ENCODE measurements around the gene YPEL1. TPM values are rescaled to one million over a fixed set of nuclear protein-coding genes. Genes with fewer than 3 reads are reported as not detected.

The YPEL1 gene
- total RNA-seq, 2 experiments from 2014 or later = 7.2 to 21.6 TPM

DNA sequence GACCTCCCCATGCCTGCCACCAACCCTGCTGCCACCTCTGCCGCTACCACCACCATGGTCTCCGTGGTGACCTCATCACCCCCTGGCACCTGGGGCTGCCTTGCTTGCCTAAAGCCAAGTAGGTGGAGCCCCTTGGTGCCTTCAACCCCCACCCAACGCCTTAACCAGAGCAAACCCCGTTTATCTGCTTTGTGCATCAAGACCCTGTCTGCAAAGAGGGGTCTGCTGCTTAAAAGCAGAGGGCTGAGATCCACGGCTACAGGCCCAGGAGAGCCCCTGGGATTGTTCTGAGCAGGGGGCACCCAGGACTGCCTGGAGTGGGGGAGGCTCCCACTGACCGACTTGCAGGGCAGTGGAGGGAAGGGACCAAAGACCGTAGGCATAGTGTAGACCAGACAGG, 74.7 kb downstream of the YPEL1 start:
- Mint-ChIP-seq H3K9me3 (ENCODE audit: low read depth) (no peaks in the 10 kb centered on the region), H3K4me3 (no peak overlapping the region), H3K27ac (no peak overlapping the region)

DNA sequence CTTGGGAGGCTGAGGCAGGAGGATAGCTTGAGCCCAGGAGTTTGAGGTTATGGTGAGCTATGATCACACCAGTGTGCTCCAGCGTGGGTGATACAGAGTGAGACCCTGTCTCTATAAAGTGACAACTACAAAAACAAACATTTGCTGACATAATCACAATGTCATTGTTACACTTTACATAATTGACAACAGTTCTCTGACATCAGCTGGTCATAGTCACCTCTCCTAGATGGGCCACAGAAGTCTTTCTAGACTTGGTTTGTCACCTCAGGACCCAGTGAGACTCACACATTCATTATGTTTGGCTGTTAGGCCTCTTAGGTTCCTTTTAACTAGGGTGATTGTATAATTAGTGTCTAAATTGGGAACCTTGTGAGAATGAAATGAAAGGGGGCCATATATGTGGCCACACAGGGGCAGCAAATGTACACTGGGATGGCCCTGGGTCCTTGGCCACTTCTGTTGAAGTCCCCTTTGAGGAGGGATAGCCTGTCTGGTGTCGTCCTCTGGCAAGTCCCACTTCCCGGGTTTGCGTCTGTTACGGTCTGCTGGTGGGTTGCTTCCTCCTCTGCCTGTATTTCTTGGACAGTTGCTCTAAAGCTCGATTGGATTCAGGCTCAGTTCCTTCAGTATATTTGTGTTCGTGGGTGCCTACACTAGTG, 75.6 kb downstream of the YPEL1 start:
- DNase-seq (no peak), ATAC-seq (no peak)
- Mint-ChIP-seq H3K4me3 (no peak overlapping the region), H3K27me3 (no peaks in the 10 kb centered on the region), H3K36me3 (peaks cover 3% of the 10 kb centered on the region), H3K27ac (no peak overlapping the region), H3K4me1 (peaks cover 23% of the 10 kb centered on the region), H3K9me3 (ENCODE audit: low read depth) (no peaks in the 10 kb centered on the region)
- CTCF ChIA-PET = interaction anchor here (0.8 to 3.4 kb wide), 3 partner anchors 8 to 18 kb away, joined by 3 to 17 read pairs (median 11); partner anchors contain the start of gene SDF2L1

More for the DNA sequence above, 74.7 kb downstream of the YPEL1 start:
- Mint-ChIP-seq H3K27me3 (no peaks in the 10 kb centered on the region), H3K36me3 (peaks cover 3% of the 10 kb centered on the region), H3K4me1 (peaks cover 29% of the 10 kb centered on the region)
- DNase-seq = no peak
- CTCF ChIA-PET = interaction anchor here (3.2 to 3.4 kb wide), 2 partner anchors 15 to 19 kb away, joined by 11 to 17 read pairs; partner anchors contain the start of gene SDF2L1
- ATAC-seq = no peak

DNA sequence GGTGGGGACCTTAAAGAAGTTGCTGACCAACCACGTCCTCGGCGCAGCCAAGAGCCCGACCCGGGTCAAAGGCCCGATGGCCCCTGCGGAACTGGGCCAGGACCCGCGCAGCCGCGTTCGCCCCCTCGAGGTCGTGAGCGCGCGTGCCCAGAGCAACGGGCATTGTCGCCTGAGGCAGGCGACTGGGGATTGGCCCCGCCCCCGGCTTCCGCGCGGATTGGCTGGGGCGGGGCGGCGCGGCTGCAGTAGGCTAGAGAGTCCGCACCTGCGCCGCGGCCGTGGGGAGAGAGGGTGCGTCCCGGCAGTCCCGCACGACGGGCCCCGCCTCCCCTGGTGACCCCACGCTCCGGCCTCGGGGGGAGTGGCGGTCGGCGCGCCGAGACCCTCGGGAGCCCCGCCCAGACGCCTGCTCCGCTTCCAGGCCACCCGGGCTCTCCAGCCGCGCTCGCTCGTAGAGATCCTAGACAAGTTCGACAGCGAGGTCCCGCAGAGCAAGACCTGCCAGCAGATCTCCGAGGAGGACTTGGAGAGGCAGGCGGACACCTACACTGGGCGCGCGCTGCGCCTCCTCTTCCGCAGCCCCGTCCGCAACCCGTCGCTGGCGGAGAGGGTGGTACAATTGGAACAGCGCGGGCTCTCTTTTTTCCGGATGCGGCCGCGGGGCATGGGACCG, 78.1 kb downstream of the YPEL1 start:
- H3K9me3 Mint-ChIP-seq (ENCODE audit: low read depth) = no peaks in the 10 kb centered on the region
- H3K4me1 Mint-ChIP-seq = peaks cover 25% of the 10 kb centered on the region
- DNase-seq (peak; percentile 85), ATAC-seq (peak; percentile 96)
- peaks cover 5% of the 10 kb centered on the region for H3K36me3 Mint-ChIP-seq
- CTCF ChIA-PET = interaction anchor here (0.9 to 3.4 kb wide), 11 partner anchors 9 to 295 kb away, joined by 3 to 17 read pairs (median 6); partner anchors contain the start of genes PPM1F, SDF2L1 and YDJC
- peak overlapping the region; percentile 82 for H3K27ac Mint-ChIP-seq
- no peaks in the 10 kb centered on the region for H3K27me3 Mint-ChIP-seq
- peak overlapping the region; percentile 80 for H3K4me3 Mint-ChIP-seq

DNA sequence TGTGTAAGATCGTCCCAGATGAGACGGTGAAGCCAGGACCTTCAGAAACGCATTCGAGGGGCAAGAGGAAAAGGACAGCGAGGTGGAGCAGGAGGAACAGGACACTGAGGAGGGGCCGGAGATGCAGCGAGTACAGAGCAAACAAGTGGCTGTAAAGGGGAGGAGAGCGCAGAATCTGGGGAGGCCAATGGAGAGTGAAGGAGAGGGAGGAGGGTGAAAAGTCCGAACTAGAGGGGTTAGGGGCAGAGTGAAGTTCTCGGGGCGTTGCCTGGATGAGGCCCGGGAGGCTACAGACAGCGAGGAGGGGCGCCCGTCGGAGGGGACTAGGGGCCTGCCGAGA, 78.6 kb downstream of the YPEL1 start:
- DNase-seq (no peak), ATAC-seq (no peak)
- H3K27me3 Mint-ChIP-seq = no peaks in the 10 kb centered on the region
- H3K4me1 Mint-ChIP-seq = peaks cover 25% of the 10 kb centered on the region
- H3K9me3 Mint-ChIP-seq (ENCODE audit: low read depth) = no peaks in the 10 kb centered on the region
- peaks cover 5% of the 10 kb centered on the region for H3K36me3 Mint-ChIP-seq
- H3K27ac Mint-ChIP-seq = peak overlapping the region; percentile 82
- peak overlapping the region; percentile 59 for H3K4me3 Mint-ChIP-seq
- CTCF ChIA-PET = interaction anchor here (0.9 to 2.1 kb wide), 5 partner anchors 10 to 295 kb away, joined by 3 to 11 read pairs (median 6); partner anchors contain the start of genes PPM1F, SDF2L1 and YDJC

DNA sequence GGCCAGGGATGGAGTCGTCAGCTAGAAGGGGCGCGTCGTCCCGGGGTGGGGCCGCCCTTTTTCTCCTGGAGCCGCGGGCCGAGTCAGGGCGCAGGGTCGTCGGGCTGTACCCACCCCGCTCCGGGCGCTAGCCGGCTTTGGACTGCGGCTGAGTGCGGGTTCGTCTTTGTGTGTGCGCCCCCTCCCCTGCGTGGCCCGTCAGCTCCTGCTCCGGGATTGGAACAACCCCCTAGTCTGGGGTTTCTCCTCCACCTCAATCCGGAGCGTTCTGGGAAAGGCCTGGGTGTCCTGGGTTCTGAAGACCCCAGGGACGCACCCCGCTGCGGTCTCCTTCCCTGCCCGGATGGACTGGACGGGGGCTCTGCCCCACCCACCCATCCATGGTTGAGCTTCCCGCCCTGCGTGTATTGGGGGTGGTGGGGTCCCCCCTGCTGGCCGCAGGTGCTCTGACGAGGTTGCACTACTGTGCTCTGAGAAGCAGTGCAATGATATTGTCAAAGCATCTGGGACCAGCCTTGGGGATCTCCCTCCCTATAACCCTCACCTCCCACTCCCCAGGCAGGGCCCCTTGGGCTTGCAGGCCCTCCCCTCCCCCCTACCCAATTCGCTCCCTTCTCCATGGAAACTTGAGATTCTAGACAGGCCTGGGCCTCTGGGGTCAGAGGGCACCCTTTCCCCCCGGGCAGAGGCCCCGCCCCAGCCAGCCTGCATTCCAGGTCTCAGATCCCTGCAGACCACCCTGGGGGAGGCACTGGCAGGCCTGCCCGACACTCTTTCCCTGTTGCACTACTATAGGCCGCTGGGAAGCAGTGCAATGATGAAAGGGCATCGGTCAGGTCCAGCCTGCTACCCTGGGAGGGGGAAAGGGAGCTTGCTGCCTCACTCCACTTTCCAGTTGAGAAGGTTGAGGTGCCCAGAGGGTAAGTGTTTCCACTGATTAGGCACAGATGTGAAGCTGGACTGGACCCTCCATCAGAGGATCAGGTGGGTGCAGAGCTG, 82.7 kb downstream of the YPEL1 start:
- DNase-seq (no peak), ATAC-seq (no peak)
- peaks cover 11% of the 10 kb centered on the region for H3K36me3 Mint-ChIP-seq
- peaks cover 34% of the 10 kb centered on the region for H3K4me1 Mint-ChIP-seq
- no peaks in the 10 kb centered on the region for H3K9me3 Mint-ChIP-seq (ENCODE audit: low read depth)
- H3K4me3 Mint-ChIP-seq = peak overlapping the region; percentile 88
- CTCF ChIA-PET = interaction anchor here (0.9 to 3.2 kb wide), 5 partner anchors 11 to 23 kb away, joined by 4 to 44 read pairs (median 5); partner anchors contain the start of genes CCDC116, PPIL2, SDF2L1 and YDJC
- H3K27me3 Mint-ChIP-seq = no peaks in the 10 kb centered on the region
- peak overlapping the region; percentile 87 for H3K27ac Mint-ChIP-seq

DNA sequence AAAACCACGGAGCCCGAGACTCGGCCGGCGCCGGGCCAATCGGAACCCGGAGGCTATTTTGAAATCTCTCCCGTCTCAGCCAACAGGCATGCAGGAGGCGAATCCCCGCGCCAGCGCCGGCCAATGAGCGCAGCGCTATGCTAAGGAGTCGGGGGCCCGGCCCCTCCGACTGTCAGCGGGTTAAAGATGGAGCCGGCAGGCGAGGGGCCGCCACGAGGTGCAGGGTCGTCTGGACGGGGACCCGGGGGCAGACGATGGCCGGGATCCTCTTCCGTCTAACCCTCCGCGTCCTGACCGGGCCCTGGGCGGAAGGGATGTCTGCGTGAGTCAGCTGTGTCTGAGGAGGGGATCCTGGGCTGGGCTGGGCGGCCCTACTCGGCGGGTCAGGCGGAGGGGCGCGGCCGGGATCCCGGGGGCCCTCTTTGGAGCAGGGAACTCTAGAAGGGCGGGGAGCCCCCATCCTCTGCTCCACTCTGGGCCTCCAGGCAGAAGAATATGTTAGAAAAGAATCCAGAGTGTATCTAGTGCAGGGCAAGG, 83.5 kb downstream of the YPEL1 start:
- Mint-ChIP-seq H3K9me3 (ENCODE audit: low read depth) (no peaks in the 10 kb centered on the region), H3K27ac (peak overlapping the region; percentile 87), H3K4me1 (peaks cover 32% of the 10 kb centered on the region), H3K4me3 (peak overlapping the region; percentile 88), H3K36me3 (peaks cover 11% of the 10 kb centered on the region), H3K27me3 (no peaks in the 10 kb centered on the region)
- CTCF ChIA-PET = interaction anchor here (1.0 to 3.2 kb wide), 4 partner anchors 10 to 22 kb away, joined by 4 to 44 read pairs (median 16); partner anchors contain the start of genes CCDC116, SDF2L1 and YDJC
- DNase-seq (peak; percentile 94), ATAC-seq (peak; percentile 99)

DNA sequence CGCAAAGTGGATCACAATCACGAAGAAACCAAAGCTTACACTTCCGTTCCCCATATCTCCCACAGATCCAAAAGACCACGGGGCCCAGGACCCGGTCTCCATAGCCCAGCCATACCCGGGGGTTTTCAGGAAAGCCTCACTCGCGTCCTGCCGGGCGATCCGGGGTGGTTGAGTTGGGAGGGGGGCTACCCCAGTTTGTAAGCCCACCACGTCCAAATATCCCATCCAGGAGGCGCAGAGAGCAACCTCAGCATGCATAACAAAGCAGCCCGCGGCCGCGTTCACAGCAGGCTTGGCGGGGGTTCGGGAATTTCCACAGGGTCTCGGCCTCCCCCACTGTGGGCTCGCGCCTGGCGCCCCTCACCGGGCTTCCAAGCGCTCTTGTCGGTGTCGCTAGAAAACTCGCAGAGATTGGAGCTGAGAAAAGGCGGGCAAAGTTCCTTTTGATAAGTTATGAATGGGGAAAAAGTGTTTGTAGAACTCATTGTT, 84.0 kb downstream of the YPEL1 start:
- peak overlapping the region; percentile 88 for H3K4me3 Mint-ChIP-seq
- CTCF ChIA-PET = interaction anchor here (0.9 to 3.2 kb wide), 4 partner anchors 9 to 22 kb away, joined by 3 to 44 read pairs (median 16); partner anchors contain the start of genes CCDC116, SDF2L1 and YDJC
- DNase-seq (peak; percentile 52), ATAC-seq (peak; percentile 35)
- peaks cover 31% of the 10 kb centered on the region for H3K4me1 Mint-ChIP-seq
- no peaks in the 10 kb centered on the region for H3K27me3 Mint-ChIP-seq
- peaks cover 14% of the 10 kb centered on the region for H3K36me3 Mint-ChIP-seq
- no peaks in the 10 kb centered on the region for H3K9me3 Mint-ChIP-seq (ENCODE audit: low read depth)
- peak overlapping the region; percentile 87 for H3K27ac Mint-ChIP-seq

DNA sequence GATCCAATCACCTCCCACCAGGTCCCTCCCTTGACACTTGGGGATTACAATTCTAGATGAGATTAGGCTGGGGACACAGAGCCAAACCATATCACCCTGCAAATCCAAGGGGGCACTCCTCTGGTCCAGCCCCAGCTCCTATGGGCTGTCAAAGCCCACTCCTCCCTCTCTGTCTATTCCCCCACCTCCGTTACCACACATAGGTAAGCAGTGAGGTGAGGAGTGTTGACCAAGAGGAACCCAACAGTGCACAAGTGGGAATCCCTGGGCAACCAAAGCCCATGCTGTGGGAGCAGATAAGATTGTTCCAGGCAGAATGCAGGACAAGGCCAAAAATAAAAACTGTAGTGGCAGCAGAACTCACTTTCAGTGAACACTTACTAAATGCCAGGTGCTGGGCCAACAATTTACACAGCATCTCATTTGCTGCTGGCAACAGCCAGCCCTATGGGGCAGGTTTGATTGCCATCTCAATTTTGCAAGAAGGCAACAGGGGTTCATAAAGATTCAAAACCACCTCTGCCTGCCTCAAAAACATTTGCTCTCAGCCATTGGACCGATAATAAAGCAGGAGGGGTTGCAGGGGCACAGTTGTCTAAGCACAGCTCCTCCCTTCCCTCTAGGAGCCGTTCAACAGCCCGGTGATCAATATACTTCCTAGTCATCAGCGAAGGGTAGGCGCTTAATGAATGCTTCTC, 84.6 kb downstream of the YPEL1 start:
- peaks cover 14% of the 10 kb centered on the region for H3K36me3 Mint-ChIP-seq
- peak; percentile 7 for ATAC-seq
- CTCF ChIA-PET = interaction anchor here (0.9 to 3.2 kb wide), 3 partner anchors 9 to 21 kb away, joined by 3 to 44 read pairs (median 28); partner anchors contain the start of genes SDF2L1 and YDJC

DNA sequence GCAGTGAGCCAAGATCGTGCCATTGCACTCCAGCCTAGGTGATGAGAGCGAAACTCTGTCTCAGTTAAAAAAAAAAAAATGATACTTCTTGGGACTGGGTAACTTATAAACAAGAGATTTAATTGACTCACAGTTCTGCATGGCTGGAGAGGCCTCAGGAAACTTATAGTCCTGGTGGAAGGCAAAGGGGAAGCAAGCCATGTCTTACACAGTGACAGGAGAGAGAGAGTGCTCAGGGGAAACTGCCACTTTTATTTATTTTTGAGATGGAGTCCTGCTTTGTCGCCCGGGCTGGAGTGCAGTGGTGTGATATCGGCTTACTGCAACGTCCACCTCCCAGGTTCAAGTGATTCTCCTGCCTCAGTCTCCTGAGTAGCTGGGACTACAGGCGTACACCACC, 85.3 kb downstream of the YPEL1 start:
- no peak overlapping the region for H3K27ac Mint-ChIP-seq

More for the DNA sequence above, 84.6 kb downstream of the YPEL1 start:
- Mint-ChIP-seq H3K4me3 (peak overlapping the region; percentile 88), H3K9me3 (ENCODE audit: low read depth) (no peaks in the 10 kb centered on the region), H3K27ac (peak overlapping the region; percentile 87), H3K27me3 (no peaks in the 10 kb centered on the region), H3K4me1 (peaks cover 28% of the 10 kb centered on the region)
- no peak for DNase-seq

More for the DNA sequence above, 85.3 kb downstream of the YPEL1 start:
- ATAC-seq = no peak
- CTCF ChIA-PET = interaction anchor here (0.8 kb wide), 1 partner anchor 21 kb away, joined by 3 read pairs; the partner anchor contains the start of gene YDJC
- DNase-seq = no peak
- Mint-ChIP-seq H3K9me3 (ENCODE audit: low read depth) (no peaks in the 10 kb centered on the region), H3K4me3 (peak overlapping the region; percentile 88), H3K36me3 (peaks cover 16% of the 10 kb centered on the region), H3K4me1 (peaks cover 27% of the 10 kb centered on the region), H3K27me3 (no peaks in the 10 kb centered on the region)

Data from activated CD8-positive, alpha-beta memory T cell treated with anti-CD3 and anti-CD28 coated beads, Interleukin-2, amount 10 ng/mL, durations not matched to agents 7 days and 5 days (primary cell).